Right lobe of liver (tissue), 6 donors: Measurements from ENCODE around the gene BHLHA15. TPM values are rescaled to one million over a fixed set of nuclear protein-coding genes. Genes with fewer than 3 reads are reported as not detected.

ENCODE experiments used
- ATAC-seq, 4 donors: fragments of 200-7000 bp; cut with Tn5 transposase; one replicate each; pipeline ENCODE4 v1.9.1; 2020; ENCODE audit warnings: mild to moderate bottlenecking in 4 of 4, moderate library complexity in 4 of 4
- DNase-seq, 3 donors: peaks; one replicate each; pipeline ENCODE4 v3.0.0-alpha.2; 2020
- H3K27ac ChIP-seq, 3 donors: fragments of 200-600 bp; one replicate each; pipeline ENCODE4 v1.8.0; 2022
- H3K27me3 ChIP-seq, 2 donors: fragments of 200-600 bp; one replicate each; pipeline ENCODE4 v1.8.0; 2022
- H3K36me3 ChIP-seq, 4 donors: fragments of 200-600 bp; sonication (generic) in 1 of 4; one replicate each; pipeline versions ENCODE4 v1.5.1 to v1.8.0; 2017 to 2022; ENCODE audit warnings: control low read depth in 1 of 4
- H3K4me1 ChIP-seq, 4 donors: fragments of 200-600 bp; sonication (generic) in 1 of 4; one replicate each; pipeline versions ENCODE4 v1.5.1 to v1.8.0; 2017 to 2022; ENCODE audit warnings: control low read depth in 1 of 4
- H3K4me3 ChIP-seq, 3 donors: fragments of 200-600 bp; one replicate each; pipeline ENCODE4 v1.8.0; 2022
- H3K9me3 ChIP-seq, 4 donors: fragments of 200-600 bp; sonication (generic) in 1 of 4; one replicate each; pipeline versions ENCODE4 v1.5.1 to v1.8.0; 2017 to 2022; ENCODE audit warnings: control low read depth in 1 of 4
- POLR2A ChIP-seq: fragments of 450-650 bp; IDR thresholded peaks from one replicate; pipeline ENCODE4 v1.6.1; 2017; ENCODE audit warnings: antibody characterized with exemption, mild to moderate bottlenecking
- WGBS: methylation state at CpG from one replicate; pipeline ENCODE4 v1.1.6; 2018; ENCODE audit warnings: low coverage, low lambda C conversion rate; ENCODE audit not compliant: insufficient coverage; ENCODE audit errors: missing lambda C conversion rate; 5-methylcytosine and 5-hydroxymethylcytosine counted together
- intact Hi-C, 2 donors: fragments of 100-400 bp; cut with DNase I; formaldehyde crosslinking; loops; one replicate each; pipeline versions ENCODE4 v1.11.2 to v1.14.1; 2022
- total RNA-seq, 6 experiments: library from RNA; depleted of rRNA in 2 of 6; stranded (reverse); fragments of >200 nt in 2 of 6; fragmentation: NEBNext Ultra II Directional in 3 of 6; extraction: Animal tissue kit (Norgen Biotek cat#: 25700) in 3 of 6; gene quantifications; one replicate each; pipeline versions ENCODE4 v1.1.0 to v1.2.4, GENCODE V29; 2016 to 2023
- TF ChIP-seq, protein P1 (sequence below), 4 donors: fragments of 200-600 bp in 3 of 4; fragments of 450-650 bp in 1 of 4; IDR thresholded peaks; one replicate each; pipeline versions ENCODE4 v1.5.1 to v1.8.0; 2016 to 2022; ENCODE audit warnings: antibody characterized with exemption in 4 of 4, mild to moderate bottlenecking in 2 of 4
- donor health status: DM: no; HTN: yes; CAD: no.
- donor health status: DM: no; HTN: no; CAD: no.
- donor health status: DM: no; HTN: no; CAD: no.
- donor health status: DM: no; HTN: yes; CAD: no.
- donor health status: DM: no; HTN: yes; CAD: no.

The BHLHA15 gene
- total RNA-seq, 6 experiments from 2014 or later: 2.3 to 25.9 (median 5.3) TPM

DNA sequence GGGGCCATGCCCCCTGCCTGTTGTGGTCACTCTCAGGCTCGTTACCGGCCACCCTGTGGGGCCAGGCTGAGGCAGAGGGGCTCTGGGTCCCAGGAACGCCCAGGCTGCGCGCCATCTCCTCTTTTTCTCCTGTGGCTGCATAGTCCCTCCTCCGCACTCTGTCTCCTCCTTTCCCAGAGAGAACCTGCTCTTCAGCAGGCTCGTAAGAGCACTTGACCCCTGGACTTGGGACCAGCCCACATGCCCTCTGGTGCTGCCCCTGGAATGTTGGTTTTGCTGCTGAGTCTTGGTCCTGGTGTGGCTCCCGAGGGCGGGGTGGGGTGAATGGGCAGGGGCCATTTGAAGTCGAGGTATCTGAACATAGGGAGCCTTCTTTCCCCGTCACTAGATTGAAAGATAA is 6.6 kb upstream of the BHLHA15 start:
- DNase-seq (peak in 1 of 3 donors; percentile 16), ATAC-seq (no peak)
- H3K9me3 ChIP-seq: no peaks in the 10 kb centered on the region
- H3K36me3 ChIP-seq: peaks cover 0 to 18% (median 9%) of the 10 kb centered on the region in 4 donors
- no peak overlapping the region for H3K27ac ChIP-seq
- TF ChIP-seq, protein P1, sequence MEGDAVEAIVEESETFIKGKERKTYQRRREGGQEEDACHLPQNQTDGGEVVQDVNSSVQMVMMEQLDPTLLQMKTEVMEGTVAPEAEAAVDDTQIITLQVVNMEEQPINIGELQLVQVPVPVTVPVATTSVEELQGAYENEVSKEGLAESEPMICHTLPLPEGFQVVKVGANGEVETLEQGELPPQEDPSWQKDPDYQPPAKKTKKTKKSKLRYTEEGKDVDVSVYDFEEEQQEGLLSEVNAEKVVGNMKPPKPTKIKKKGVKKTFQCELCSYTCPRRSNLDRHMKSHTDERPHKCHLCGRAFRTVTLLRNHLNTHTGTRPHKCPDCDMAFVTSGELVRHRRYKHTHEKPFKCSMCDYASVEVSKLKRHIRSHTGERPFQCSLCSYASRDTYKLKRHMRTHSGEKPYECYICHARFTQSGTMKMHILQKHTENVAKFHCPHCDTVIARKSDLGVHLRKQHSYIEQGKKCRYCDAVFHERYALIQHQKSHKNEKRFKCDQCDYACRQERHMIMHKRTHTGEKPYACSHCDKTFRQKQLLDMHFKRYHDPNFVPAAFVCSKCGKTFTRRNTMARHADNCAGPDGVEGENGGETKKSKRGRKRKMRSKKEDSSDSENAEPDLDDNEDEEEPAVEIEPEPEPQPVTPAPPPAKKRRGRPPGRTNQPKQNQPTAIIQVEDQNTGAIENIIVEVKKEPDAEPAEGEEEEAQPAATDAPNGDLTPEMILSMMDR (IDR thresholded peaks at IDR 0.05): no peak
- no peak for TF ChIP-seq POLR2A
- H3K27me3 ChIP-seq: no peaks in the 10 kb centered on the region
- H3K4me1 ChIP-seq: no peaks in the 10 kb centered on the region
- intact Hi-C loops: no loop called here
- H3K4me3 ChIP-seq: no peak overlapping the region
- WGBS: 84% methylated on average over 8 of the region's 11 CpGs

DNA sequence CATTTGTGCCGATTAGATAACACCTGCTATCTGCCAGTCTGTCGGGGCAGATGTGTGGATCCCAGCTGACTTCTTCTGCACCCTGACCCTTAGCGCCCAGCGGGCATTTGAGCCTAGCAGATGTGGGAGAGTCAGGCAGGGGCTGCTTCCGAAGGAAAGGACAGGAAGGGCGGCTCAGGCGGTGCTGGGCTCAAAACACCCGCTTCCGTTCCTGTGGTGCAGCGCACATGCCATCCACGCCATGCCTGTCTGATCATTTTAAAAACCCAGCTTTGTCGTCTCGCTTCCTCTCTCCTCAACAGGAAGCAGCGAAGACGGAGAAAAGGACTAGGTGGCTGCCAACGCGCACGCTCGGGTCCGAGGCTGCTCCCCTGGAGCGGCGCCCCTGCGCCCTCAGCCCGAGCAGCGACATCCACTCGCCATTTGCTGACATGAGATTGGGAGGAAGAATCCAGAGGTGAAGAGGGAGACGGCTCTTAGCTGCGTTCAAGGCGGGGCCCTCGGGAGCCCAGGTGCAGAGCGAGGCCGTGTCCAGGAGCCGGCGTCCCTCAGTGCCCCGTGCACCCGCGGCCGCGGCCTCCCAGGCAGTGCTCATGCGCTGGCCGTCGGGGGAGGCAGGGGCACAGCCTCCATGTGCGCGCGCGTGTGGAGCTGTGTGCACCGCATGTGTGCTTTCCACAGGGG is 5.9 kb upstream of the BHLHA15 start:
- Histone ChIP-seq H3K27me3 (no peaks in the 10 kb centered on the region), H3K27ac (no peak overlapping the region), H3K36me3 (peaks cover 0 to 18% (median 9%) of the 10 kb centered on the region in 4 donors), H3K4me1 (no peaks in the 10 kb centered on the region), H3K9me3 (no peaks in the 10 kb centered on the region), H3K4me3 (no peak overlapping the region)
- DNase-seq: peak in 1 of 3 donors; percentile 43
- ATAC-seq: no peak
- intact Hi-C loops: no loop called here
- 95% methylated on average over 23 of the region's 47 CpGs for WGBS
- TF ChIP-seq POLR2A: no peak
- TF ChIP-seq, protein P1 (IDR thresholded peaks at IDR 0.05): no peak

DNA sequence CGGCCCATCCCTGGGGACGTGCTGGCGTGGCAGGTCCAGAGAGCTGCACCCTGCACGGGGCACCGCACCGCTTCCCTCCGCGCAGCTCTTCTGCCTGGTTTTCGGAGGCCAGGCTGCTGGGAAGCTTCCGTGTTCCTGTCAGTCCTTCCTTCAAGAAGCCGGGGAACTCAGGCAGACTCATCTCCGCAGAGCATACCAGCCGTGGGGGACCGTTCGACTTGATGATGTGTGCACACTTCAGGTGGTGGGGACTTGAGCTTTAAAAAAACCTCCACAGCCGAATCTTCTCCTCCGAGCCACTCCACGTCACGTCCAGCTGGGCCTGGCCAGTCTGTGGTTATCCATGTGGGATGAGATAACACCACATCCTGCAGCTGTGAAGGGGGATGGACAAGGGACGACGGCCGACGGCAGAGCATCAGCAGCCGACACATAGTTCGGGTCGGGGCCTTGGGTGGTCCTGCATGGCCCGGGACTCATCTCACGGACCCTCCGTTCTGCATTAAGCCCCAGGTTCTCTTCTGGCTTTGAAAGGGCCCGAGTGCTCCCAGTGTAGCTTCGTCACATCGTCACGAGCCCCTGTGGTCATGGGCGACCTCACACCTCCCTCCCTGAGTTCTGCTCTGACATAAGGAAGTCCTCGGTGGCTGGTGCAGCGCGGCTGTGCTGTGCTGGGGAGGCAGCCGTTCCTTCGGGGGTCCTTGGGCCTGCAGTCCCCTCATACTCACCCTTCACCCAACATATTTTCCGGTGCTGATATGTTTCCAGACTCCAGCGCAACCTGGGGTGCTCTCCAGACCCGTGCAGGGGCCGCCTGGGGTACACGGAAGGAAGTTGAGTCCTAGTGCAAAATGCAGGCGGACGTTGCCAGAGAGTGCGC is 4.5 kb upstream of the BHLHA15 start:
- Histone ChIP-seq H3K36me3 (peaks cover 0 to 18% (median 9%) of the 10 kb centered on the region in 4 donors), H3K27me3 (no peaks in the 10 kb centered on the region), H3K4me3 (no peak overlapping the region), H3K27ac (no peak overlapping the region), H3K4me1 (no peaks in the 10 kb centered on the region), H3K9me3 (no peaks in the 10 kb centered on the region)
- intact Hi-C loops: no loop called here
- 92% methylated on average over 4 of the region's 47 CpGs for WGBS
- TF ChIP-seq, protein P1 (IDR thresholded peaks at IDR 0.05): no peak
- no peak for TF ChIP-seq POLR2A
- DNase-seq (peak in 1 of 3 donors; percentile 42), ATAC-seq (no peak)

DNA sequence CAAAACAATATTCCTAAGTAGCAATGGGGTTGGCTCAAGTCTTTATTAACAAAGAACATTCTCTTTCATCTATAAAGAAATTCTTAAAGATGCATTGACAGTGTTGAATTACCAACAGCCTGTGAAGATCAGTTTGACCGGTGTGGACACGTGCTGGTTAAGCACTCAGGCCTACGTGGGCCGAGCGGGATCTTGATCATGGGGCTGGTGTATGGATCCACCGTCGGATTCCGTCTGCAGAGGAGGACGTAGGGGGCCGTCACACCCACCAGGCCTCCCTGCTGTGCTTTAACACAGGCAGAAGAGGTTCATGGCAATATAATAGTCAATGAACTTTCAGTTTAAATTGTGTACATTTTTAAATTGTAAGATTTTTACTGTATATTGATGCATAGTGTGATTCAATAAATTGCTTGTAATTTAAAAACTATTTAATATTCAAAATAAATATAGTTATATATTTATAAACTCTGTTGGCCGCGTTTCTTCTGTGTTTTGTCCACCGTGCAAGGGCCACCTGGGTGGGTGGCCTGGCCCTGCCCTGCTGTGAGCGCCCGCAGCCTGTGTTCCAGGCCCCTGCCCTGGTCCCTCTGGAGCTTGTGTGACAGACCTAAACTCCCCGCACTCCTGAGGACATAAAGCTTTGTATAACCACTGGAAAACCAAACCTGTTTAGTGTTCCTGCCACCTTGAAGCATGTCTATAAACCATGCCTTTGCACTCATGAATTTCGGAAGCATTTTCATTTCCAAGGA is 1.9 kb upstream of the BHLHA15 start:
- H3K36me3 ChIP-seq: peaks cover 0 to 12% (median 9%) of the 10 kb centered on the region in 4 donors

More for the DNA sequence above, 1.9 kb upstream of the BHLHA15 start:
- H3K9me3 ChIP-seq: no peaks in the 10 kb centered on the region
- DNase-seq (peak in 1 of 3 donors; percentile 17), ATAC-seq (no peak)
- H3K4me3 ChIP-seq: no peak overlapping the region
- no peaks in the 10 kb centered on the region for H3K27me3 ChIP-seq
- H3K27ac ChIP-seq: no peak overlapping the region
- intact Hi-C loops: no loop called here
- WGBS: 88% methylated on average over 10 of the region's 17 CpGs
- no peaks in the 10 kb centered on the region for H3K4me1 ChIP-seq
- TF ChIP-seq, protein P1 (IDR thresholded peaks at IDR 0.05): no peak
- TF ChIP-seq POLR2A: no peak
